KOPT-K1 (cell line): Measurements from ENCODE around the gene SLCO3A1.

Experiments
- H3K27ac ChIP-seq: fragments of 200-600 bp; sonication (generic); 2 replicates; pipeline ENCODE4 v1.5.1; 2016; ENCODE audit warnings: antibody characterized with exemption, mild to moderate bottlenecking, low read depth, low read length; ENCODE audit not compliant: poor library complexity, severe bottlenecking
- H3K36me3 ChIP-seq: fragments of 200-600 bp; sonication (generic); 2 replicates; pipeline ENCODE4 v1.5.1; 2017; ENCODE audit warnings: antibody characterized with exemption, mild to moderate bottlenecking, low read length, moderate library complexity; ENCODE audit not compliant: insufficient read depth
- H3K9me3 ChIP-seq: fragments of 200-600 bp; sonication (generic); 2 replicates; pipeline ENCODE4 v1.5.1; 2017; ENCODE audit warnings: antibody characterized with exemption, low read length, mild to moderate bottlenecking; ENCODE audit not compliant: insufficient read depth, poor library complexity, severe bottlenecking

Gene SLCO3A1

GRCh38 chr15:91924837-91925495, 71.5 kb downstream of the SLCO3A1 start:
- Histone ChIP-seq H3K27ac (no peak overlapping the region), H3K36me3 (no peaks in the 10 kb centered on the region), H3K9me3 (no peaks in the 10 kb centered on the region)

- Histone ChIP-seq H3K9me3 (no peaks in the 10 kb centered on the region), H3K36me3 (no peaks in the 10 kb centered on the region), H3K27ac (no peak overlapping the region)
Measured at GRCh38 chr15:91925794-91926193, 72.3 kb downstream of the SLCO3A1 start.

- no peaks in the 10 kb centered on the region for H3K36me3 ChIP-seq
- no peaks in the 10 kb centered on the region for H3K9me3 ChIP-seq
- no peak overlapping the region for H3K27ac ChIP-seq
Measured at GRCh38 chr15:91926908-91927270, 73.4 kb downstream of the SLCO3A1 start.

- no peak overlapping the region for H3K27ac ChIP-seq
- no peaks in the 10 kb centered on the region for H3K36me3 ChIP-seq
- no peaks in the 10 kb centered on the region for H3K9me3 ChIP-seq
Measured at GRCh38 chr15:91927585-91927984, 74.1 kb downstream of the SLCO3A1 start.

- Histone ChIP-seq H3K9me3 (no peaks in the 10 kb centered on the region), H3K36me3 (no peaks in the 10 kb centered on the region), H3K27ac (no peak overlapping the region)
Measured at GRCh38 chr15:91928675-91929074, 75.2 kb downstream of the SLCO3A1 start.

- no peaks in the 10 kb centered on the region for H3K36me3 ChIP-seq
- no peak overlapping the region for H3K27ac ChIP-seq
- H3K9me3 ChIP-seq = no peaks in the 10 kb centered on the region
Measured at GRCh38 chr15:91929509-91929908, 76.0 kb downstream of the SLCO3A1 start.

- no peaks in the 10 kb centered on the region for H3K36me3 ChIP-seq
- no peaks in the 10 kb centered on the region for H3K9me3 ChIP-seq
- H3K27ac ChIP-seq = no peak overlapping the region
Measured at GRCh38 chr15:91930092-91930491, 76.6 kb downstream of the SLCO3A1 start.

- H3K36me3 ChIP-seq = no peaks in the 10 kb centered on the region
- no peak overlapping the region for H3K27ac ChIP-seq
- no peaks in the 10 kb centered on the region for H3K9me3 ChIP-seq
Measured at GRCh38 chr15:91936182-91936775, 82.8 kb downstream of the SLCO3A1 start.

- no peaks in the 10 kb centered on the region for H3K9me3 ChIP-seq
- H3K27ac ChIP-seq = no peak overlapping the region
- no peaks in the 10 kb centered on the region for H3K36me3 ChIP-seq
Measured at GRCh38 chr15:91936927-91937326, 83.4 kb downstream of the SLCO3A1 start.

GRCh38 chr15:91938136-91938535, 84.6 kb downstream of the SLCO3A1 start:
- no peaks in the 10 kb centered on the region for H3K9me3 ChIP-seq
- no peak overlapping the region for H3K27ac ChIP-seq
- H3K36me3 ChIP-seq = no peaks in the 10 kb centered on the region

GRCh38 chr15:91939403-91939831, 85.9 kb downstream of the SLCO3A1 start:
- Histone ChIP-seq H3K27ac (no peak overlapping the region), H3K36me3 (no peaks in the 10 kb centered on the region), H3K9me3 (no peaks in the 10 kb centered on the region)

- H3K36me3 ChIP-seq = no peaks in the 10 kb centered on the region
- no peak overlapping the region for H3K27ac ChIP-seq
- H3K9me3 ChIP-seq = no peaks in the 10 kb centered on the region
Measured at GRCh38 chr15:91940496-91941381, 87.2 kb downstream of the SLCO3A1 start.

- no peaks in the 10 kb centered on the region for H3K9me3 ChIP-seq
- H3K36me3 ChIP-seq = no peaks in the 10 kb centered on the region
- H3K27ac ChIP-seq = no peak overlapping the region
Measured at GRCh38 chr15:91941871-91942658, 88.6 kb downstream of the SLCO3A1 start.

GRCh38 chr15:91942720-91943394, 89.3 kb downstream of the SLCO3A1 start:
- no peaks in the 10 kb centered on the region for H3K9me3 ChIP-seq
- H3K27ac ChIP-seq = no peak overlapping the region
- H3K36me3 ChIP-seq = no peaks in the 10 kb centered on the region
